ENCODE data around the gene KRT72.

- TF ChIP-seq REST (IDR thresholded peaks at IDR 0.05; ENCODE audit: insufficient read depth in 1 of 2, low read depth in 2 of 2, low read length in 2 of 2) (no peak), SIN3A (IDR thresholded peaks at IDR 0.05; ENCODE audit: borderline replicate concordance, insufficient read depth, low read length) (no peak), FOXP2 (optimal IDR thresholded peaks at IDR 0.05; ENCODE audit: borderline replicate concordance, extremely low read depth, extremely low read length, insufficient read depth) (no peak), POLR2AphosphoS5 (IDR thresholded peaks at IDR 0.05; ENCODE audit: low read depth, low read length) (no peak)
Observed at GRCh38 chr12:52539083-52539820, 62.0 kb downstream of the KRT72 start.
